GM12878 (cell line): ENCODE results near the gene RNF13. TPM values are rescaled to one million over a fixed set of nuclear protein-coding genes. Genes with fewer than 3 reads are reported as not detected.

ENCODE experiments used
- ATAC-seq: fragments of 200-7000 bp; cut with Tn5 transposase; 3 replicates; pipeline ENCODE4 v1.9.1; 2020; ENCODE audit warnings: mild to moderate bottlenecking, moderate library complexity
- BruUV-seq: library from RNA; stranded (reverse); fragments of 400-500 nt; replicated peaks from 2 replicates; lab custom pipeline; 2021; lab: Mats Ljungman, UMichigan
- CTCF ChIA-PET: fragments of 300-600 bp; sonication (Branson Sonifier 250); formaldehyde crosslinking; extraction: SDS; loops from one replicate; lab custom pipeline; 2021; ENCODE audit warnings: inconsistent platforms; lab: Yijun Ruan, JAX
- POLR2A ChIA-PET: fragments of 350-600 bp; formaldehyde crosslinking; extraction: SDS; loops from one replicate; lab custom pipeline; 2021; ENCODE audit warnings: inconsistent platforms; lab: Charles Lee
- RAD21 ChIA-PET: fragments of 300-600 bp; sonication (Branson Sonifier 250); formaldehyde crosslinking; loops from one replicate; lab custom pipeline; 2023; ENCODE audit warnings: antibody characterized with exemption; ENCODE audit not compliant: unreplicated experiment; lab: Charles Lee
- SMC1A ChIA-PET: fragments of 300-600 bp; sonication (Branson Sonifier 250); formaldehyde crosslinking; loops from one replicate; lab custom pipeline; 2023; ENCODE audit not compliant: unreplicated experiment, uncharacterized antibody; lab: Charles Lee
- DNase-seq: peaks from one replicate; pipeline ENCODE4 v3.0.0-alpha.2; 2011; ENCODE audit warnings: low read depth, low spot score
- FAIRE-seq: peaks from 3 replicates; lab custom pipeline; 2011; peaks lifted over from hg19 to GRCh38; lab: Jason Lieb, UNC
- H2AFZ ChIP-seq: 2 replicates; pipeline ENCODE4 v1.6.0; 2011; ENCODE audit warnings: low read depth, low read length, control low read depth; ENCODE audit not compliant: control insufficient read depth
- H3K27ac ChIP-seq: 2 replicates; pipeline ENCODE4 v1.5.1; 2011; ENCODE audit warnings: control low read depth; ENCODE audit not compliant: control insufficient read depth, insufficient read depth
- H3K27me3 ChIP-seq, 2 experiments: replicated peaks in 1 of 2; 2 replicates each; pipeline versions ENCODE4 v1.6.0 to v1.6.1; 2011; ENCODE audit warnings: low read length in 1 of 2; ENCODE audit not compliant: control insufficient read depth in 2 of 2, insufficient read depth in 2 of 2
- H3K36me3 ChIP-seq, 2 experiments: 2 replicates each; pipeline ENCODE4 v1.5.1; 2011; ENCODE audit warnings: low read length in 1 of 2; ENCODE audit not compliant: control insufficient read depth in 2 of 2, insufficient read depth in 2 of 2
- H3K4me1 ChIP-seq: 2 replicates; pipeline ENCODE4 v1.6.1; 2011; ENCODE audit warnings: mild to moderate bottlenecking, low read length, moderate library complexity, mixed read lengths; ENCODE audit not compliant: control insufficient read depth, insufficient read depth
- H3K4me2 ChIP-seq: 2 replicates; pipeline ENCODE4 v1.6.0; 2011; ENCODE audit warnings: control low read depth; ENCODE audit not compliant: control insufficient read depth, insufficient read depth
- H3K4me3 ChIP-seq: fragments of 200-600 bp; sonication (generic); 2 replicates; pipeline ENCODE4 v1.5.1; 2016
- H3K79me2 ChIP-seq: 2 replicates; pipeline ENCODE4 v1.6.0; 2011; ENCODE audit warnings: low read length; ENCODE audit not compliant: control insufficient read depth, insufficient read depth
- H3K9ac ChIP-seq: 2 replicates; pipeline ENCODE4 v1.8.0; 2011; ENCODE audit warnings: low read length, control low read depth, mixed read lengths; ENCODE audit not compliant: control insufficient read depth, insufficient read depth
- H3K9me3 ChIP-seq: replicated peaks from 3 replicates; pipeline ENCODE4 v1.5.1; 2011; ENCODE audit warnings: mild to moderate bottlenecking, low read length; ENCODE audit not compliant: control insufficient read depth, insufficient read depth
- H4K20me1 ChIP-seq: 2 replicates; pipeline ENCODE4 v1.6.0; 2011; ENCODE audit not compliant: control insufficient read depth, insufficient read depth
- BCL11A ChIP-seq: IDR thresholded peaks from 2 replicates; pipeline ENCODE4 v1.6.1; 2011; ENCODE audit warnings: low read depth, low read length
- BCL3 ChIP-seq: IDR thresholded peaks from 2 replicates; pipeline ENCODE4 v1.6.1; 2011; ENCODE audit warnings: borderline replicate concordance, low read depth, mild to moderate bottlenecking, moderate library complexity, low read length; ENCODE audit not compliant: insufficient read depth, poor library complexity, severe bottlenecking
- CREB1 ChIP-seq: IDR thresholded peaks from 2 replicates; pipeline ENCODE4 v1.6.1; 2012; ENCODE audit warnings: low read depth, mild to moderate bottlenecking, inconsistent platforms
- CTCF ChIP-seq, 3 experiments: IDR thresholded peaks in 2 of 3; conservative IDR thresholded peaks in 1 of 3; 2 replicates each; pipeline ENCODE4 v1.5.1; 2011; ENCODE audit warnings: low read depth in 3 of 3, low read length in 3 of 3, mild to moderate bottlenecking in 3 of 3, control low read depth in 2 of 3, moderate library complexity in 2 of 3, inconsistent platforms in 1 of 3, mixed read lengths in 1 of 3; ENCODE audit not compliant: control insufficient read depth in 2 of 3, insufficient read depth in 1 of 3; ENCODE audit errors: extremely low read depth in 1 of 3
- FOXM1 ChIP-seq: IDR thresholded peaks from 2 replicates; pipeline ENCODE4 v1.6.1; 2012; ENCODE audit warnings: low read depth, mild to moderate bottlenecking, inconsistent platforms, low read length, moderate library complexity
- HDAC2 ChIP-seq: fragments of 200-600 bp; sonication (generic); IDR thresholded peaks from 2 replicates; pipeline ENCODE4 v1.6.1; 2017
- JUND ChIP-seq: IDR thresholded peaks from 2 replicates; pipeline ENCODE4 v1.6.1; 2012; ENCODE audit warnings: low read depth, mild to moderate bottlenecking, low read length, improper control_type of control experiment, moderate library complexity
- MAX ChIP-seq: IDR thresholded peaks from 2 replicates; pipeline ENCODE4 v1.6.1; 2012; ENCODE audit warnings: low read depth, low read length, improper control_type of control experiment
- MYB ChIP-seq: fragments of 150-350 bp; IDR thresholded peaks from 2 replicates; pipeline ENCODE4 v1.6.1; 2014; ENCODE audit warnings: mild to moderate bottlenecking, low read depth, low read length, borderline replicate concordance
- NFIC ChIP-seq: IDR thresholded peaks from 2 replicates; pipeline ENCODE4 v1.6.1; 2012; ENCODE audit warnings: low read depth, mild to moderate bottlenecking, inconsistent platforms, low read length, moderate library complexity
- NR2C2 ChIP-seq: IDR thresholded peaks from 2 replicates; pipeline ENCODE4 v1.6.1; 2011; ENCODE audit warnings: borderline replicate concordance, low read depth; ENCODE audit not compliant: control insufficient read depth, insufficient read length
- PBX3 ChIP-seq: IDR thresholded peaks from 2 replicates; pipeline ENCODE4 v1.6.1; 2011; ENCODE audit warnings: mild to moderate bottlenecking, low read depth, low read length, moderate library complexity; ENCODE audit not compliant: insufficient replicate concordance
- POLR2A ChIP-seq: IDR thresholded peaks from 2 replicates; pipeline ENCODE4 v1.6.1; 2011; ENCODE audit warnings: low read depth, mild to moderate bottlenecking, low read length
- SMAD5 ChIP-seq: IDR thresholded peaks from 2 replicates; pipeline ENCODE4 v1.6.1; 2016; ENCODE audit warnings: antibody characterized with exemption, low read depth
- SMC3 ChIP-seq: IDR thresholded peaks from 2 replicates; pipeline ENCODE4 v1.6.1; 2011; ENCODE audit warnings: low read length, improper control_type of control experiment, borderline replicate concordance
- SUPT20H ChIP-seq: IDR thresholded peaks from 2 replicates; pipeline ENCODE4 v1.6.1; 2011; ENCODE audit warnings: low read depth, mild to moderate bottlenecking, low read length, moderate library complexity, borderline replicate concordance; ENCODE audit not compliant: control insufficient read depth
- USF2 ChIP-seq: IDR thresholded peaks from 2 replicates; pipeline ENCODE4 v1.6.1; 2011; ENCODE audit warnings: low read depth, low read length, improper control_type of control experiment, borderline replicate concordance
- ZNF274 ChIP-seq: IDR thresholded peaks from one replicate; pipeline ENCODE4 v1.8.0; 2011; ENCODE audit not compliant: insufficient read length, insufficient read depth
- WGBS: methylation state at CpG from one replicate; pipeline ENCODE4 v1.1.6; 2016; ENCODE audit warnings: low lambda C conversion rate; ENCODE audit not compliant: insufficient replicate concordance, insufficient coverage; ENCODE audit errors: missing lambda C conversion rate; 5-methylcytosine and 5-hydroxymethylcytosine counted together
- in situ Hi-C: fragments of 300-500 bp; cut with MboI; formaldehyde crosslinking; loops from 9 replicates; pipeline ENCODE4 v1.14.3; 2018; ENCODE audit warnings: mixed read lengths
- intact Hi-C: fragments of 100-400 bp; cut with micrococcal nuclease; formaldehyde crosslinking; loops from one replicate; pipeline ENCODE4 v1.14.2; 2022; ENCODE audit not compliant: unreplicated experiment
- polyA plus RNA-seq, 11 experiments: library from polyadenylated mRNA; depleted of rRNA in 4 of 11; unstranded in 6 of 11; stranded (reverse) in 5 of 11; fragments of >200 nt; fragmentation: Nextera tagmentation in 4 of 11; fragmentation: Illumina TruSeq in 1 of 11; extraction: Ambion mirVana in 4 of 11; extraction: Trizol in 1 of 11; gene quantifications; 1 replicate in 1 of 11; 2 replicates in 10 of 11; pipeline versions ENCODE4 v1.2.1 to v1.2.3, GENCODE V29; 2011 to 2016; ENCODE audit warnings: inconsistent platforms in 2 of 11, missing spikeins in 2 of 11, low read depth in 1 of 11
- total RNA-seq, 4 experiments: library from RNA; depleted of rRNA in 3 of 4; stranded (reverse); fragments of >200 nt in 3 of 4; fragmentation: Illumina TruSeq in 1 of 4; extraction: Trizol in 1 of 4; gene quantifications; 2 replicates each; pipeline versions ENCODE4 v1.2.1 to v1.2.3, GENCODE V29; 2013 to 2021

The RNF13 gene
- total and polyA plus RNA-seq, 10 of the 15 experiments (the other 5 are each of a cell fraction or from before 2014, with no cell fraction given) = 18.9 to 73.4 (median 36.7) TPM

- FAIRE-seq = no peak
- H3K9me3 ChIP-seq = no peaks in the 10 kb centered on the region
- no peak overlapping the region for H2AFZ ChIP-seq
- in situ Hi-C loops = no loop called here
- intact Hi-C loops = no loop called here
- WGBS = 11% methylated on average over 2 of the region's 2 CpGs
- SMC1A ChIA-PET = interaction anchor here (0.7 to 1.5 kb wide), 7 partner anchors 10 to 446 kb away, joined by 3 read pairs; no protein-coding TSS in a partner anchor
- H3K27me3 ChIP-seq = no peaks in the 10 kb centered on the region; a peak in 2 of 4 replicates
- POLR2A ChIA-PET = no interaction called here
- H4K20me1 ChIP-seq = no peaks in the 10 kb centered on the region
- no peak overlapping the region for H3K4me3 ChIP-seq
- H3K9ac ChIP-seq = no peak overlapping the region
- no peak for ATAC-seq
- RAD21 ChIA-PET = interaction anchor here (1.5 kb wide), 1 partner anchor 31 kb away, joined by 7 read pairs; no protein-coding TSS in a partner anchor
- no TSS peak for BruUV-seq
- H3K79me2 ChIP-seq = no peaks in the 10 kb centered on the region
- no peak for DNase-seq
- H3K4me2 ChIP-seq = no peak overlapping the region
- CTCF ChIA-PET = interaction anchor here (0.6 to 15.4 kb wide), 7 partner anchors 11 to 267 kb away, joined by 3 to 222 read pairs (median 3); no protein-coding TSS in a partner anchor
- no peak overlapping the region for H3K27ac ChIP-seq
- peaks cover 4% of the 10 kb centered on the region for H3K4me1 ChIP-seq
- no peaks in the 10 kb centered on the region for H3K36me3 ChIP-seq
- no peak for TF ChIP-seq BCL3
- TF ChIP-seq JUND = no peak
- no peak for TF ChIP-seq NFIC
- no peak for TF ChIP-seq POLR2A
- no peak for TF ChIP-seq ZNF274
- TF ChIP-seq NR2C2 = no peak
- no peak for TF ChIP-seq BCL11A
- TF ChIP-seq USF2 = no peak
- TF ChIP-seq MYB = no peak
- no peak for TF ChIP-seq PBX3
- no peak for TF ChIP-seq MAX
- no peak for TF ChIP-seq SUPT20H
- TF ChIP-seq SMAD5 = no peak
- TF ChIP-seq CTCF (IDR thresholded peaks at IDR 0.05 in 2 of 3, conservative IDR thresholded peaks at IDR 0.05 in 1 of 3; ENCODE audit: control insufficient read depth in 2 of 3, extremely low read depth in 1 of 3, insufficient read depth in 1 of 3, low read depth in 3 of 3, low read length in 3 of 3) = no peak
- TF ChIP-seq FOXM1 = no peak
- TF ChIP-seq HDAC2 = no peak
- TF ChIP-seq SMC3 = no peak
- no peak for TF ChIP-seq CREB1
Measured at GRCh38 chr3:149777414-149778214, 35.4 kb upstream of the RNF13 start.
